GM21390 (cell line): ENCODE data around the gene MYRIP.

Experiments used
- ATAC-seq: cut with Tn5 transposase; IDR thresholded peaks from one replicate; pipeline ENCODE4 v1.9.1; 2021; ENCODE audit not compliant: unreplicated experiment

Gene MYRIP

DNA sequence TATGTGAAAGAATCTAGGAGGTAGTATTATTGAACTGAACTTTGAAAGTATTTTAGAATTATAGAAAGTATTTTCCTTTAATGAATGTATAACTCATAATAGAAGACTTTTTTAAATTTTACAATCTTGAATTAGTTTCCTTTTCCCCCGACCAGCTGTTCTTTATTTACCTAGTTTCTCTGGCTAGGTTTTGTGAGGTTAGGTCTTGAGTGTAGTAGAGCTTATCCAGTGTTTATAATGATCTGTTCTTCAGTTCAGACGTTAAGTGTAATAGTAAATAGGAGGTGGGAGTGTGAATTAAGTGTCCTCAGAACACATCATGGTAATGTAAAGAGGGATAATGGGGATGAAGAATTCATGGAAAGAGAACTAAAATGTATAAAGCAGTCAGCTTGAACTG is 93.8 kb downstream of the MYRIP start:
- no peak for ATAC-seq

DNA sequence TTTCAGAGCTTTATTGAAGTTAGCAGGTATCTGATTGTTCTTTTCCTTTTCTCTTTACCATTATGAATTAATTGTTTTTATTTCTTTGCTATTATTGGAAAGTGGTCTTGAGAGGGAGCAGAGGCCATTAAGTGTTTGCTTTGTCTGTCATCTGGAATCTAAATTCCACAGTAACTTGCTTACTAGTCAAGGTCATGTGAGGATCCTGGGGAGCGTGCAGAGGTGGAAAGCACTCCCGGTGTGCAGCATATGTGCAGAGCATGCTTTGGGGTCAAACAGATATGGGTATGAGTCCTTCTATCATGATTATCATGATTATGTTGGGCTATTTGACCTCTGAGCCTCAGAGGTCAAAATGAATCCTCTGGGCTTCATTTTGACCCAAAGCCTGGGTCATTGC is 96.4 kb downstream of the MYRIP start:
- ATAC-seq: no peak

DNA sequence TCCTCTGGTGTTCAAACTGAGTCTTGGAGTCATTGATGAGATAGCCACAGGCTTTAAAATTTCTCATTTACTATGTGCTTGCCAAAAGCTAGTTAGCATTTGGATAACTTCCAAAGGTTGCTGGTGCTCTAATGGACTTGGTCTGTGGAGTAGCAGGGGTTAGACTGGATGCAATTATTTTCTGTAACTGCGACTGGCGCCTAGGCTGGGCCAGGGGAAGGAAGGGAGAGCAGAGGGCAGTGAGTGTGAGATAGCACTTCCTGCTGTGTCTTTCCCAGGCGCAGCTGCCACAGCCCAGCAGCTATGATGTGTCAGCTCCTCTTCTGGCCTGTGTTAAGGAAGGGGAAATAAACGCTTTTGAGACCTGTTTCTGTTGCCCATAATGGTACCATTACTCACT is 98.6 kb downstream of the MYRIP start:
- ATAC-seq: no peak

DNA sequence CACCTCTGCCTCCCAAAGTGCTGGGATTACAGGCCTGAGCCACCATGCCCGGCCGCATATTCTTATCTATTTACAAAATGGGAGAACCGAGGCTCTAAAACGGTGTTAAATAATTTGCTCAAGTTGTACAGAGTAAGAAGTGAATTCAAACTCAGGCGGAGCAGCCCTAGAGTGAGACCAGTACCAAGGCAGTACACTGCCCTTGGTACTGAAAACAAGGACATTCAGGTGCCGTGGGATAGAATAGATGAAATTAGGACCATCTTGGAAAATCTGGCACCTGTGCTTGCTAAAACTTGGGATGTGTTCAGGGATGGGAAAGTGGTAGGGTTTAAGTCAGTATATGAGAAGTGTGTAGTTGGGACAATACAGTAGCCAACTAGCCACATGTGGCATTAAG is 100.7 kb downstream of the MYRIP start:
- no peak for ATAC-seq

DNA sequence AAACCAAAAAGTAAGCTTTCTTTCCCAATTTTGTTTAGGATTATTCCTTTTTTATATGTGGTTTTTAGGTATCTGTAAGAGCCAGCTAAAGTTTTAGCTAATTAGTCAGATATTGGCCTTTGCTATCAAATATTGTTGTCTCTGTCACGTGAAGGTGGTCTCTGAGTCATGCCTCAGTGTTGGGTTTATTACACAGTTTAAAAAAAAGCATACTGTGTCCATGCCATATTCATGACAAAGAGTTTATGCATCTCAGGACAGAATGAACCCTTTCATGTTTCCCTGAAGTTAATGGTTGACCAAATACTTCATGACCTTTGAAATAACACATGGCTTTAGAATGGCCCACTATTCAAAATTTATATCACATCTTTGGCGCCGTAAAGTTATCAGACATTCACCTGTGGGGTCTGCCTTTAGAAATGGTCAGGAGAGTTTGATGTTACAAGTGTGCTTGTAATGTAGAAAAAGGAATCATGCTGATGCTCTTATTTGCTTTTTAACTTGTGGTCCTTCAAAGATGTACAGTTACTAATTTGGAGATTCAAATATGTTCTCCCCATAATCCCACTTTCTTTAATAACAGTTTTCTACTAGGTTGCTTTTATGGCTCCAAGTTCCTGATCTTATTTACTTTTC is 101.5 kb downstream of the MYRIP start:
- ATAC-seq: no peak

DNA sequence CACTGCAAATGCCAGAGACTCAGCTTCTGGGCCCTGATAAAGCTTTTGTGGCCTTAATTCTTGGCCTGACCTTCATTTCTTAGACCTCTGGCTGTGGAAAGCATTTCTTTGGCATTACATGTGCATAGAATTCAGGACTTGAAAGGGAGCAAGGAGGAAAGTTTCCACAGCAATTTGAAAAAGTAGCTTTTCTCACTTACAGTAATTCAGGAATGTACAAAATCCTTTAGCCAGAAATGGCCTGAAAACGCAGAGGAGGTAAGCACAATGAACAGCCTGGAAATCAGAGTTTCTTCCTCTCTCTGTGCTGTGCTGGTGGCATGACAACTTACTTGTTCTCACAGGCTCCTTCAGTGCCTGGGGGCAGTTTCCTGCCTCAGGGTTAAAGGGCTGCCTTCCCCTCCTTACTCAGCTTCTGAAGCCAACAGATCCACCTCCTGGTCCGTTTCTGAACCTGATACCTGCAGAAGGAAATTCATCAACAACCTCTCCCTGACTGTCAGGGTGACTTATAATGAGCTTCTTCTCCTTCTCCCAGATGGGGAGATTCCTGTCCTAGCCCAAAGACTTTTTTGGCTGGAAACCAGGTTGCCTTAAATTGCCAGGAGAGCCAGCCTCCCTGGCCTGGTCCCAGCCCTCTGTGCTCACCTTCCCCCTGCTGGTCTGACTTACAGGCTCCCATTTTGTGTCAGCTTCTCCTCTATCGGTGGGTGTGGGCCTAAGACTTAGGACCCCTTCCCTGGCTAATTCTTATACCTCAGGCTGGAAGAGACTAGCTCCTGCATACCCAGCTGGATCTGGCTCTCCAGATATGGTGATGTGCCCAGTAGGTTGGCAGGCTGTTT is 102.3 kb downstream of the MYRIP start:
- no peak for ATAC-seq

DNA sequence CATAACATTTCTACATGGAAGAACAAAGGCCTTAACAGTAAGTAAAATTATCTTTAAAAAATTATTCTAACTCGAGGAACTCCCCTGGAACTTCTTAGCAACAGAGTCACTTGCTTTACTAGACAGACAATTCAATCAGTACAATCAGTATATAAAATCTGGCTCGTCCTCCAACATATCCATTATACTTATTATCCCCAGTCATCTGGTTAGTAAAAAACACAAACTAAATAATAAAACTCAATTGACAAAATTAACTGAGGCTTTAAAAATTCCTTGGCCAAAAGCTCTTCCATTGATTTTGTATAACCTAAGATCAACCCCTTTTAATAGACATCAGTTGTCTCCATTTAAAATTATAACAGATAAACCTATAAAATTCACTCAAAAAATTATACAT is 105.6 kb downstream of the MYRIP start:
- no peak for ATAC-seq

DNA sequence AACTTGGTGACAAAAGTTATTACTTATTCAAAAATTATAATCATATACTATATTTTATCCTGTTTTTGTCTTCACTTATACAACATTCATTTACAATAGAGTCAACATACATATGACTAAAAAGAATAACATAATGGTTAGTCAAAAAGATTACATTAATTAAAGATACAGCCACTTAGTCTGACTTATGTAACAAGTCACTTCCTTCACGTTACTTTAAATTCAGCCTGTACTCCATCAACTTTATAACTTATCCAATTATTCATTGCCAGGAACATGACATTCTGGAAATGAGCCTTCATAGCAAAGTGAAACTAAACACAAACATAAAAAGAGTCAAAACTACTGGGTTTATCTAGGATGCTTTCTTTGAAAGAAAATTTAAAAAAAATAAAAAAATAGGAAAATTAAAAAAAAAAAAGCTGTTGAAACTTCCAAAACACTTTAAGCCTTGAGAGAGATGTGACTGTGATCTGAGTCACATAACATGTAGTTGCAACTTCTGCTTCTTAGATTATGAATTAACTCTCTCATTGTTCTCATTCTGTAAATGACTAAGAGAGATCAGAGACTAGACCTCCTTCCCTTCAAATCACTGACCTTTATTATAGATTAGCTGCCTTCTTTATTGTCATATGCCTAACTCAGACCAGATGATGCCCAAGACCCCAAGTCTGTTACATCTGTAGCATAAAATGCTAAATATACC is 107.8 kb downstream of the MYRIP start:
- ATAC-seq: peak; percentile 61

DNA sequence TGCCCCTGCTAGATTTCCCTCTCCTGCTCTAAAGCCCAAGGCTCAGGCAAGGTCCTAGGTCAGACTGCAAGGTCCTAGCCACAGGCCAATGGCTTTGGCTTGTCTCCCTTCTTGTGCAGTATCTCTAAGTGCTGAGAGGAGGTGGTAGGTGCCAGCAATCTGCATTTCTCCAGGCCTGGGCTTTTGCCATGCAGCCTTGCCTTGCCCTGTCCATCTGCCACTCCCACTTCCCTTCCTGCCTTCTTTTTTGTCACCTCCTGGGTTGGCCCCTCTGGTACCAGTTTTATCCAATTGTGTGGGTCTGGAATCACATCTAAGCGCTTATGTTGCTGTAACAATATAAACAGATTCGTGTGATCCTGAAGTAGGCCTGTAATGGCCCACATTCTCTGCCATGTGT is 109.9 kb downstream of the MYRIP start:
- ATAC-seq: no peak

DNA sequence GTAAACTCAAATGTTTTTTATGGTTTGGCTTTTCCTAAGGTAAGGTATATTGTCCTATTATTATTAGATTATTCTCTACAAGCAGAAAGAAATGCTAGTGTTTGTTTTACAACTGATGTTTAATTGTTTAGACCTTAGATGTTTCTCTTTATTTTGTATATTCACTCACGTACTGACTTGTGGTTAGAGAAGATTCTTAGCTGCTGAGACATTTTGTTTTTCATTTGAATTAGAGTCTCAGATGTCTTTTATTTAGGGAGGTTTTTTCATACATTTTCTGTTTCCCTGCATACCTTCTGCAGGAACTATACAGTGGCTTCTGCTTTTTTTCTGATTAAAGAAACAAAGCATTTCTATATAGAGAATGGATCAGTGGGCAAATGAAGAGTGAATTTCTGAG is 110.9 kb downstream of the MYRIP start:
- no peak for ATAC-seq

DNA sequence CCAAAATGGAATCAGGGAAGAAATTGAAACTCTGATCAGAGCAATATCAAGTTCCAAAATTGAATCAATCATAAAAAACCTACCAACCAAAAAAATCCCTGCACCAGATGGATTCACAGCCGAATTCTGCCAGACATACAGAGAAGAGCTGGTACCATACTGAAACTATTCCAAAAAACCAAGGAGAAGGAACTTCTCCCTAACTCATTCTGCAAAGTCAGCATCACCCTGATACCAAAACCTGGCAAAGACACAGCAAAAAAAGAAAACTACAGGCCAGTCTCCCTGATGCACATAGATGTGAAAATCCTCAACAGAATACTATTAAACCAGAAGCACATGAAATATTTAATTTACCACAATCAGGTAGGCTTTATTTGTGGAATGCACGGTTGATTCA is 118.1 kb downstream of the MYRIP start:
- no peak for ATAC-seq

DNA sequence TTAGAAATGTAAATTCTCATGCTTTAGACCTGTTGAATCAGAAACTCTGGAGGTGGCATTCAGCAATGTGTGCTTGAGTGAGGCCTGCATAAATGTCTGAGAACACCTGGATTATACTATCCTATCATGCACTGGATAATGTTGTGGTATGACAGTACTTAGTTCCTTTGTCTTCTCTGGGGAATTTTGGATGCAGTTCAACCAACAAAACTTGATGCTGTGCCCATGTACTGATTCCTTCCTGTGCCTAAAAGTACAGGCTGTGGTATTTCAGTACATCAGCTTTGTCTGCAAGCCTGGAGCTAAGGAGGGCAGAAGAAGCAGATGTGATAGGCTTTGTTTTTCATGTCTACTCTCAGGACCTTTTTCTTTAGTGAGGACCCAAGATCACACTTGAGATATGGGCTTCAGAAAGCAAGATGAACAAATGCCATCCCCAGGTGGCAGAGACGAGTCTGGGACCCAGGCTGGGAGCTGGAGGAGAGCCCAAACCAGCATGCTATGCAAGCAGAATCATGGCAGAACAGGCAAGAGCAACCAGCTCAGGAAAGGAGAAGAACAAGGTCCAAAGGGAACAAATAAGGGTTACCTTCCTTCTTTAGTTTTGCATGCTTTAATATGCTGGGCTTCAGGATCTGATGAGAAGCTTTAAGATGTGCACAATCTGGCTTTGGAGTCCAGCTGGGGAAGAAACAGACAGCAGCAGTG is 124.7 kb downstream of the MYRIP start:
- ATAC-seq: no peak

DNA sequence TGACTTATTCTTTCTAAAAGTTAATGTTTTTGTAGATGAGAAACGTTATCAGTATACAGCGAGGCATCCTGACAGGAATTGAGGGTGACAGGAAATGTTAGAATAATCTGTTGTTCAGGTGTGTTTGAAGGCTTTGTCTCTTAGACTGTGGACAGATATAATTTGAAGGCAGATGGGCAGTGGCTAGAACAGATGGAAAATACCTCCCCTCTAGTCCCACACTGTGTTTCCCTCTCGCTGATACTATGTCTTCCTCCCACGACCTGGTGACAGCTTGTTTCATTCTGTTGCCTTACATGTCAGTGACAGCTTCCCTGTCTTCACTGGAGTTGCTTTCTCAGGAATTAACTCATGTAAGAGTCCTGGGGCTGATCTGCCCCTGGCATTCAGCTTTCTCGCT is 125.3 kb downstream of the MYRIP start:
- no peak for ATAC-seq

DNA sequence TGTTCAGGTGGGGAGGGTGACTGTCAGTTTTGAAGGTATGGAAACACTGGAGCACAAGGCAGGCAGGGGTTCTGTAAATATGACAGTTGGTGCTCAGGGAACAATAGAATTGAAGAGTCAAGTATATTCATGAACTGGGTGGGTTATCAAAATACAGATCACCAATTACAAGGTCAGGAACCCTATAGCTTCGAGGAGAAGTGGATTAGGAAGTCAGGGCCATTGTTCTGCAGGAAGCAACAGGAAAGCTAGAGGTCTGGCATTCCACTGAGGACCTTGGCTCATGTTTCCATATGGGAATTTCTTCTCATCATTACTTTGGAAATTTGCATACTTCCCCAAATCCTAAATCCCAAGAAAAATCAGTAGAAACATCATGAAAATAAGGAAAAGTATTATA is 125.9 kb downstream of the MYRIP start:
- no peak for ATAC-seq

DNA sequence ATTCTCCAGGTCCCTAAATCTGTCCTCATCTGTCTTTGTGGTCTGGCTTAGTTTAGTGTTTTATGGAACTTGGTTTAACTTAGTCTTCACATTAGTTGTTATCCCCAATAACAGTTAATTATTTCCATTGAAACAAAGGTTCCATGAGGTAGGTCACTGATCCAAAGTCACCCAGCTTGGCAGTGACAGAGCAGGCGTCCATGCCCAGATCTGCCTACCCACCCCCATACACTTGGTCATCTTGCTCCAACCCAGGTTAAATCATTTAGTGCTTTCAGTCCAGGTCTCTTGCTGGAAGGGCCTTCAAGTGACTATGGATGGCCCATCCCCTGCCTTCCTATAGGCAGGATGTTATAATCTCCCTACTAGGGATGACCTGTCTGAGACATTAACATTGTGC is 127.4 kb downstream of the MYRIP start:
- no peak for ATAC-seq

DNA sequence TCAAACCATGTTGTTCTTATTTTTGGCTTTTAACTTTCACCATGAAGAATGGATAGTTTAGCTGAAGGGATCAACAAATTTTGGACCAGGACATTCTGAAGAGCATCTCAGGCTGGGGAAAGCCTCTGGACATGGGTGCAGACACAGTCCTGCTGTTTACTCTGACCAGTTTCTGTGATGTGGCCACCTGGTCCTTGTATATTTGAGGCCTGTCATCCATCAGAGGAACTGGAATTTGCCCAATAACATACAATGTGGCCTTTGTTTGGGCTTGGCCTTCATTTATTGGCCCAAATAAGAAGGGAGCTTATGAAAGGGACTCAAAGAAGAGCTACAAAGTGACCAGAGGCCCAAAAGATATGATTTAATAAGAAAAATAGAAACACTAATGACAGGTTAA is 127.9 kb downstream of the MYRIP start:
- no peak for ATAC-seq

DNA sequence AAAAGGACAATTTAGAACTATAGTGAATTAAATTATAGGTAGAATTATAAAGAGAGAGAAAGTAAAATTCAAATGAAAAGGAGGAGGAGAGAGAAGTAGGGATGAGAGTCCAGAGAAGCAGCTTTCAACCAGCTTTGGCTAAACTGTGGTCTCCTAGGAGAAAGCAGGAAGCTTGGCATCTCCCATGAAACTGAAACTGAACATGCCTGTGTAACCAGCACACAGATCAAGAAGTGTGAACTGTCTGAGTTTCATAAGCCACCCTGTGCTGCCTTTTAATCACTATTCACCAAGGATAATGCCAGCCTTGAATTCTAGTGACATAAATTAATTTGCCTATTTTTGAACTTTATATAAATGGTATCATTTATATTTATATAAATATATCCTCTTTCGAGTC is 128.5 kb downstream of the MYRIP start:
- ATAC-seq: peak; percentile 68

DNA sequence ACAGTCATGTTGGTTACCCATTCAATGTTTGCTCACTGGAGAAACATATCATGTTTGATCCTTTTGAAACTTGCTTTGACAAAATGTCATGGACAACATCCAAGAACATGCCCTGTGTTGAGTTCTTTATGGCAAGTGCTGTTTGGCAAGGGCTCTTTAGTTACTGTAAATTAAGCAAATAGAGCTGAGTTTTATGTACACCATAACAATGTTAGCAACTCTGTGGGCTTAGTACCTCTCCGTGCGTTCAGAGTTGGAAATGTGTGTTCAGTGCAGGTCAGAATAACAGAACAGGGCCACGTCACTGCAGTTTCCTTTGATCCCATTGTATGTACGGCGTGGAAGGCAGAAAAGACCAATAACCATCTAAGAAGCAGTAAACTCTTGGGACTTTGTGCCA is 132.5 kb downstream of the MYRIP start:
- no peak for ATAC-seq

DNA sequence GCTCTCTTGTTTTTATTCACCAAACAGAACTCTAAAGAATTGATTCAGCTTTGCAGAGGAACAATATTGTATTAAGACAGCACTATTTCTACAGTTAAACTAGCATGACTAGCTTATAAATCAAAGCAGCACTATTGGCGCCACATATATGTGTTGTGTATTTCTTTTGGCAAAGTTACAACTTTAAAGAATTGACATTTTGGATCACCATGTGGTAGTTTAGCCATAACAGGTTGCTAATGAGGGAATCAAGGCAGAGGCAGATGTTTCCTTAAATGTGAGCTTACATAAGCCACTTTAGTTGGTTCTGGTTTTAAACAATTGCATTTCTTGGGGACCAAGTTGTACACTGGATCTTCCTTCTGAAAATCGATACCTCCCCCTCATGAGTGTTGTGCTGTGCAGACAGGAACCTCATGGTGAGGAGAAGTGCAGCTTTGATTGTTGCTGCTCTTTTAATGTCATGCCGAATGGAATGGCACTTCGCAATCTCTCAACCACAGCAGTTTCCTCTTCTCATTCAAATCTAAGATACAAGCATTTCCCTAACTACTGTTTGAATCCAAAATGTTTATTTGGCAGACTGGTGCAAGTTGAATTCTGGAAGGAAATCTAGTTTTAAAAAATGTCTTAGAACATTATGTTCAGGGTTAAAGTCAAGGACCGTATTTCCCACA is 151.2 kb downstream of the MYRIP start:
- ATAC-seq: no peak

DNA sequence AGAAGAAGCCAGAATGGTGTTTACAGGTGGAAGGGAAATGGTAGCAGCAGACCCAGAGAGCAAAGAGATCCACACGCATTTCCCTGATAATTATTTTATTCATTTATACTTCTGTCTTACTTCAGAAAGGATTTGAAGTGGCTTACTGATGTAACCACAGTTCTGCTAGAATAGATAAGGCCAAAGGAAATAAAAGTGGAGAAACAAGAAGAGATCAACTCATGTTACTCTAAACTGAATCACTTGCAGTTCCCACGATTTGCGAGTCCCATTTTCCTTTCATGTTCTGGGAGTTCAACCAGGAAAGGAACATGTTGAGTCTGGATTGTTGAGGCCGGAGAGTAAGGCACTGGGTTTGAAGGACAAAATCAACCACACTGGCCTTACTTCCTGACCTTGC is 151.8 kb downstream of the MYRIP start:
- ATAC-seq: no peak

DNA sequence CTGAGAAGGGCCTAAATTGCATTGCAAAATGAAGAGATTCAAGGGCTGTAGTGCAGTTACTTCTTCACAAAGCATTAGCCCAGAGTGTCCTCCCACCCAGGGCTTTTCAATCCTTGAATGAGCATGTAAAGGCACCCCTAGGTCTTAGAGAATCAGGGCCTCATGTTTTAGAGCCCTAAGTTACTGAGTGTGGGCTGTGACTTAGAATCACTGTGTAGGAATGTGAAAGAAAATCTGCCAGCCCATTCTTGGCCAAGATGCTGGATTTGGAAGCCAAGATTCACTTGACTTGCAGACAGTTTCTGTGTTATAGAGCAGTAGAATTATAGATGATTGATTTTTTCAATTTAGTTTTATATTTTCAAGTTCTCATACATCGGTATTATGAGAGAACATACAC is 153.2 kb downstream of the MYRIP start:
- ATAC-seq: no peak
